ENCODE measurements around the gene KCNMA1.

GRCh38 chr10:77562742-77563141 is 74.9 kb downstream of the KCNMA1 start:
- TF ChIP-seq CTCF (IDR thresholded peaks at IDR 0.05) (no peak), POLR2AphosphoS5 (IDR thresholded peaks at IDR 0.05) (no peak), POLR2A (IDR thresholded peaks at IDR 0.05) (no peak)
